GM18508 (cell line): ENCODE measurements around the gene CAP2.
"Not testable (repeated sequence)": the region's sequence is repeated elsewhere in the genome, so short reads cannot be mapped to it uniquely, and the experiment has no call there.

Source experiments
- ATAC-seq: cut with Tn5 transposase; IDR thresholded peaks from one replicate; pipeline ENCODE4 v1.9.1; 2021; ENCODE audit warnings: moderate number of reproducible peaks; ENCODE audit not compliant: insufficient read depth, unreplicated experiment

Gene CAP2

GRCh38 chr6:17551383-17551958, 158.1 kb downstream of the CAP2 start:
- ATAC-seq = no peak

DNA sequence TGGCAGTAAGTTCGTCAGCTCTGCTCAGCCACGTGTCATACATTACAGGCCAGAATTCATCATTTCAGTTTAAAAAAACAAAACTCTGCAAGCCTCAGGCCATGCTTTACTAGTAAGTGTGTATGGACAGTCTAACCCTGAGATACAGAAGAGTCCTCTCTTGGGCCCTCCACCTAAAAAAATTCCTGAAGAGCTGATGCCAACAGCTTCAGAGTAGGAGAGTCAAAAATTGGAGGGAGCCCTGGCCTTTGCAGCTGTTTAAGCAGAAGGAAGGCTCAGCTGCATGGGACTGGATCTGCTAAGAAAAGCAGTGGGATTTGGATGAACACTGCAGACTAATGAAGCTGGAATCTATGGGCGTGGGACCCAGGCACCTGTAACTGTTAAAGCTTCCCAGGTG, 159.5 kb downstream of the CAP2 start:
- no peak for ATAC-seq

DNA sequence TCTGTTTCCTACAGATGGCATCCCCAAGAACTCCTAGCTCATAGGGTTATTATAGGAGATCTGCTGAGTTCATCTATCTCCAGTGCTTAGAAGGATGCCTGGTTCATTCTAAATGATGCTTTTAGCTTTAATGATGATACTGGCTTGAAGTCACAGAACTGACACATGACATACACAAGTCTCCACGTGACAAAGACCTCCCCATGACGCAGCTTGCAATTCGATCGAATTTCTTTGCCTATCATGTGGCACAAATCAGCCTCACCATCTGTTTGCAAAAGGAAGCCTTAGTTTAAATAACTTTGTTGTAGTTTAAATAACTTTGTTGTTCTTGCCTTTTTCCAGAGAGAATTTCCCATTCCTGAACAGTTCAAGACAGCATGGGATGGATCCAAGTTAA, 162.6 kb downstream of the CAP2 start:
- ATAC-seq = no peak

GRCh38 chr6:17562636-17563035, 169.2 kb downstream of the CAP2 start:
- ATAC-seq = no peak

- no peak for ATAC-seq
Measured at GRCh38 chr6:17565399-17565798, 172.0 kb downstream of the CAP2 start.

- no peak for ATAC-seq
Measured at GRCh38 chr6:17574866-17575560, 181.6 kb downstream of the CAP2 start.

DNA sequence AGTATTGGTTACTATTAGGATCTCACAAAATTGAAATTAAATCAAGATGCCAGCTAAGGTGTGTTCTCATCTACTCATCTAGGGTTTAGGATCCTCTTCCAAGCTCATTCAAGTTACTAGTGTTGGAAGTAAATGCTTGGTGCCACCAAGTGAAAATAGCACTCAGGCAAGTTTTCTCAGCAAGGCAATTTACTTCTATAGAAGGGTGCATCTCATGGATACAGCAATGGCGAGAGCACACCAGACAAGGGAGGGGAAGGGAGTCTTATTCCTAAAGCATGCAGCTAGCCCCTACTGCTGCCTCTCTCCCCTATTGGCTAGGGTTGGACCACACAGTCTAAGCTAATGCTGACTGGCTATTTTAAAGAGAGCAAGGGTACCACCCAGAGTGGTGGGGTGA, 183.7 kb downstream of the CAP2 start:
- ATAC-seq = no peak

- ATAC-seq = no peak
Measured at GRCh38 chr6:17580518-17581048, 187.2 kb downstream of the CAP2 start.

DNA sequence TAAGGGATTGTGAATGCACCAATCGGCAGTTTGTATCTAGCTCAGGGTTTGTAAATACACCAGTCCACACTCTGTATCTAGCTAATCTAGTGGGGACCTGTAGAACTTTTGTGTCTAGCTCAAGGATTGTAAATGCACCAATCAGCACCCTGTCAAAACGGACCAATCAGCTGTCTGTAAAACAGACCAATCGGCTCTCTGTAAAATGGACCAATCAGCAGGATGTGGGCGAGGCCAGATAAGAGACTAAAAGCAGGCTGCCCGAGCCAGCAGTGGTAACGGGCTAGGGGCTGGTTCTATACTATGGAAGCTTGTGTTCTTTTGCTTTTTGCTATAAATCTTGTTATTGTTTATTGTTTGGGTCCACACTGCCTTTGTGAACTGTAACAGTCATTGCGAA, 187.9 kb downstream of the CAP2 start:
- ATAC-seq = not testable (repeated sequence)

- no peak for ATAC-seq
Measured at GRCh38 chr6:17583811-17584210, 190.4 kb downstream of the CAP2 start.

- ATAC-seq = no peak
Measured at GRCh38 chr6:17584241-17584803, 190.9 kb downstream of the CAP2 start.

DNA sequence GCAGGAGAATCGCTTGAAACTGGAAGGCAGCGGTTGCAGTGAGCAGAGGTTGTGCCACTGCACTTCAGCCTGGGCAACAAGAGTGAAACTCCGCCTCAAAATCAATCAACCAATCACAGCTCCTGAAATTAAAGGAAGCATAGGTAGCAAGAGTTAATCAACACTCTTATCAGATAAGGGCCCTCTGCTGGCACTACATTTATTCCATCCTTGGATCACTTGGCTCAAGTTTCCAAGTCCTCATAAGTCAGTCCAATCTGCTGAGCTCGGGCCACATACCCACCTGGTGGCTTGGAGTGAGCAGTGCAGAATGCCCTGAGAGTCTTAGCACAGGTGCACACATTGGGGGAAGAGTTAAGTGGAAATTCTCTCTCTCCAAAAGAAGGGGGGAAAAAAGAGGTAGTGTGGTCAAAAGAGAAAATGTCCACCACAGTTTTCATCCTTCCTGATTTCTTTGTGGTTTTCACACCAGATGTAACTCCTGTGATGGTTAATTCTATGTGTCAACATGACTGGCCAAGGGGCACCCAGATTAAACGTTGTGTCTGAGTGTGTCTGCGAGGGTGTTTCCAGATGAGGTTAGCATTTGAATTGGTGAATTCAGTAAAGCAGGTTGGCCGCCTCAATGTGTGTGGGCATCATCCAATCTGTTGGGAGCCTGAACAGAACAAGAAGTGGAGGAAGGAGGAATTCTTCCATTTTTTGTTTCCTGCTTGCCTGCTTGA, 192.5 kb downstream of the CAP2 start:
- no peak for ATAC-seq

GRCh38 chr6:17586623-17587022, 193.2 kb downstream of the CAP2 start:
- ATAC-seq = not testable (repeated sequence)

DNA sequence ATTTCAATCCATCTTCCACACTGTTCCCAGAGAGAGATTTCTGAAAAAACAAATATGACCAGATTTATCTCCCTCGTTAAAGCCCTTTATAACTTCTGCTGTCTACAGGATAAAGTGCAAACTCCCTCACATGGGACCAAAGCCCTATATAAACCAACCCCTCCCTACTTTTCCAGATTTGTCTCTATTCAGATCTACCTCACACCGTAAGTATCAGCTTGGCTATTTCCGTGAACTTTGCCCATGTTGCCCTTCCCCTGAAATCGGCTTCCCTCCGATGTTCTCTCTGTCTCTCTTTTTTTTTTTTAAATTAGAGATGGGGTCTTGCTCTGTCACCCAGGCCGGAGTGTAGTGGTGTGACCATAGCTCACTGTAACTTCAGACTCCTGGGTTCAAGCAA, 194.6 kb downstream of the CAP2 start:
- no peak for ATAC-seq

GRCh38 chr6:17589406-17590096, 196.2 kb downstream of the CAP2 start:
- ATAC-seq = no peak

DNA sequence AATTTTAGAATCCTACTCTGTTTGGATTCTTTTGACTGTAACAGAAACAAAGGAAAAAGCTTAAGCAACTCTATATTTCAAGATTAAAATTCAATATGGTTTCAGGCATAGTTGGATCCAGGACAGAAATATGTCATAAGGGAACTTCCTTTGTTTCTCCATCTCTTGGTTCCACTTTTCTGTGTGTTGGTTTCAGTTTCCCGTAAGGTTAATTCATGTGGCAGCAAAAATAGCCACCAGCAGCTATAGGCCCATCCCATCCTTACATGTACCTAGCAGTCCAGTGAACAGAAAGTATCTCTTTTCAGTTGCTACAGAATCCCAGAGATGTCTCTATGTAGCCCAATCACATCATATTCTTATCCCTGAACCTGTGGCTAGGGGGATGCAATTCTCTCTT, 197.9 kb downstream of the CAP2 start:
- no peak for ATAC-seq

DNA sequence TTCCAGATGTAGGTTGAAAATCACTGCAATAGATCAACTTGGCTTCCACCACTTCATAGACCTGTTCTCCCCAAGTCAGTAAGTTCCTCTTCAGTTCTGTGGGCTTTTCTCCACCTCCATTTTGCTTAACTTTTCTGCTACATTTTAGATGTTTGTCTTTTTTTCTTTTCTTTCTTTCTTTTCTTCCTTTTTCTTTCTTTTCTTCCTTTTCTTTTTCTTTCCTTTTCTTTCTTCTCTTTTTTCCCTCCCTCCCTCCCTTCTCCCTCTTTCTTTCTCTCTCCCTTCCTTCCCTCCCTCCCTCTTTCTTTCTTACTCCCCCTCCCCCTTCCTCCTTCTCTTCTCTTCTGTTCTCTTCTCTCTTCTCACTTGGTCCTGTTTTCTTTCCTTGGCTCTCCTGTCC, 199.9 kb downstream of the CAP2 start:
- no peak for ATAC-seq

- ATAC-seq = no peak
Measured at GRCh38 chr6:17596085-17596484, 202.7 kb downstream of the CAP2 start.

- ATAC-seq = peak; percentile 51
Measured at GRCh38 chr6:17599877-17600526, 206.6 kb downstream of the CAP2 start, which contains the start of gene FAM8A1. Gene FAM8A1 (plus strand): TSS chr6:17600302. CDS start chr6:17600410, 108 bp downstream.
